ENCODE data around the gene GPR87. TPM values are rescaled to one million over a fixed set of nuclear protein-coding genes. Genes with fewer than 3 reads are reported as not detected.

GPR87 gene
- total RNA-seq, 3 donors from 2014 or later (not counting 1 experiment from before 2014, with no cell fraction given) = not detected

GRCh38 chr3:151318313-151318712 is 1.7 kb upstream of the GPR87 start:
- Histone ChIP-seq H3K27me3 (ENCODE audit: control insufficient read depth, insufficient read depth, low read length) (no peaks in the 10 kb centered on the region), H3K4me3 (ENCODE audit: low read length) (no peak overlapping the region), H3K36me3 (ENCODE audit: control insufficient read depth, insufficient read depth, low read length) (no peaks in the 10 kb centered on the region), H3K4me1 (ENCODE audit: control insufficient read depth, insufficient read depth, low read length) (no peaks in the 10 kb centered on the region), H3K9me3 (ENCODE audit: control insufficient read depth, insufficient read depth, low read length) (no peaks in the 10 kb centered on the region), H3K27ac (ENCODE audit: low read length) (no peak overlapping the region)
- no peak for DNase-seq
- no peak for ATAC-seq
- Mint-ChIP-seq H3K4me3 (no peak overlapping the region), H3K27me3 (ENCODE audit: low read depth in 2 of 2) (peaks cover 0 to 3% of the 10 kb centered on the region in 2 donors), H3K9me3 (no peaks in the 10 kb centered on the region), H3K27ac (no peak overlapping the region), H3K36me3 (no peaks in the 10 kb centered on the region), H3K4me1 (no peaks in the 10 kb centered on the region)
- TF ChIP-seq, protein P1, sequence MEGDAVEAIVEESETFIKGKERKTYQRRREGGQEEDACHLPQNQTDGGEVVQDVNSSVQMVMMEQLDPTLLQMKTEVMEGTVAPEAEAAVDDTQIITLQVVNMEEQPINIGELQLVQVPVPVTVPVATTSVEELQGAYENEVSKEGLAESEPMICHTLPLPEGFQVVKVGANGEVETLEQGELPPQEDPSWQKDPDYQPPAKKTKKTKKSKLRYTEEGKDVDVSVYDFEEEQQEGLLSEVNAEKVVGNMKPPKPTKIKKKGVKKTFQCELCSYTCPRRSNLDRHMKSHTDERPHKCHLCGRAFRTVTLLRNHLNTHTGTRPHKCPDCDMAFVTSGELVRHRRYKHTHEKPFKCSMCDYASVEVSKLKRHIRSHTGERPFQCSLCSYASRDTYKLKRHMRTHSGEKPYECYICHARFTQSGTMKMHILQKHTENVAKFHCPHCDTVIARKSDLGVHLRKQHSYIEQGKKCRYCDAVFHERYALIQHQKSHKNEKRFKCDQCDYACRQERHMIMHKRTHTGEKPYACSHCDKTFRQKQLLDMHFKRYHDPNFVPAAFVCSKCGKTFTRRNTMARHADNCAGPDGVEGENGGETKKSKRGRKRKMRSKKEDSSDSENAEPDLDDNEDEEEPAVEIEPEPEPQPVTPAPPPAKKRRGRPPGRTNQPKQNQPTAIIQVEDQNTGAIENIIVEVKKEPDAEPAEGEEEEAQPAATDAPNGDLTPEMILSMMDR (IDR thresholded peaks at IDR 0.05) = no peak
- intact Hi-C loops (cut with micrococcal nuclease) = no loop called here

GRCh38 chr3:151315846-151316245 is 774 bp downstream of the GPR87 start:
- no peaks in the 10 kb centered on the region for H3K9me3 ChIP-seq (ENCODE audit: control insufficient read depth, insufficient read depth, low read length)
- no peak overlapping the region for H3K27ac ChIP-seq (ENCODE audit: low read length)
- TF ChIP-seq, protein P1 (IDR thresholded peaks at IDR 0.05) = no peak
- DNase-seq = no peak
- H3K36me3 Mint-ChIP-seq = no peaks in the 10 kb centered on the region
- no peaks in the 10 kb centered on the region for H3K27me3 ChIP-seq (ENCODE audit: control insufficient read depth, insufficient read depth, low read length)
- no peak overlapping the region for H3K4me3 Mint-ChIP-seq
- H3K4me1 ChIP-seq (ENCODE audit: control insufficient read depth, insufficient read depth, low read length) = no peaks in the 10 kb centered on the region
- WGBS (ENCODE audit: insufficient coverage) = no CpG with 5 or more reads among the region's 2 CpGs
- no peaks in the 10 kb centered on the region for H3K9me3 Mint-ChIP-seq
- no peak overlapping the region for H3K4me3 ChIP-seq (ENCODE audit: low read length)
- no peak for ATAC-seq
- H3K4me1 Mint-ChIP-seq = no peaks in the 10 kb centered on the region
- H3K36me3 ChIP-seq (ENCODE audit: control insufficient read depth, insufficient read depth, low read length) = no peaks in the 10 kb centered on the region
- H3K27me3 Mint-ChIP-seq (ENCODE audit: low read depth in 2 of 2) = peaks cover 0 to under 1% of the 10 kb centered on the region in 2 donors
- intact Hi-C loops (cut with micrococcal nuclease) = no loop called here
- H3K27ac Mint-ChIP-seq = no peak overlapping the region

GRCh38 chr3:151315136-151315535 is 1.5 kb downstream of the GPR87 start:
- H3K27me3 ChIP-seq (ENCODE audit: control insufficient read depth, insufficient read depth, low read length) = no peaks in the 10 kb centered on the region
- WGBS (ENCODE audit: insufficient coverage) = no CpG with 5 or more reads among the region's 2 CpGs
- H3K9me3 ChIP-seq (ENCODE audit: control insufficient read depth, insufficient read depth, low read length) = no peaks in the 10 kb centered on the region
- H3K9me3 Mint-ChIP-seq = no peaks in the 10 kb centered on the region
- H3K27ac ChIP-seq (ENCODE audit: low read length) = no peak overlapping the region
- H3K4me1 Mint-ChIP-seq = no peaks in the 10 kb centered on the region
- no peak overlapping the region for H3K27ac Mint-ChIP-seq
- TF ChIP-seq, protein P1 (IDR thresholded peaks at IDR 0.05) = no peak
- no peaks in the 10 kb centered on the region for H3K4me1 ChIP-seq (ENCODE audit: control insufficient read depth, insufficient read depth, low read length)
- H3K36me3 ChIP-seq (ENCODE audit: control insufficient read depth, insufficient read depth, low read length) = no peaks in the 10 kb centered on the region
- no peak overlapping the region for H3K4me3 Mint-ChIP-seq
- no peak for ATAC-seq
- H3K4me3 ChIP-seq (ENCODE audit: low read length) = no peak overlapping the region
- DNase-seq = no peak
- no peaks in the 10 kb centered on the region for H3K36me3 Mint-ChIP-seq
- intact Hi-C loops (cut with micrococcal nuclease) = no loop called here
- H3K27me3 Mint-ChIP-seq (ENCODE audit: low read depth in 2 of 2) = no peaks in the 10 kb centered on the region

GRCh38 chr3:151314593-151314992 is 2.0 kb downstream of the GPR87 start:
- Histone ChIP-seq H3K27me3 (ENCODE audit: control insufficient read depth, insufficient read depth, low read length) (no peaks in the 10 kb centered on the region), H3K4me3 (ENCODE audit: low read length) (no peak overlapping the region), H3K4me1 (ENCODE audit: control insufficient read depth, insufficient read depth, low read length) (no peaks in the 10 kb centered on the region), H3K27ac (ENCODE audit: low read length) (no peak overlapping the region), H3K9me3 (ENCODE audit: control insufficient read depth, insufficient read depth, low read length) (no peaks in the 10 kb centered on the region), H3K36me3 (ENCODE audit: control insufficient read depth, insufficient read depth, low read length) (no peaks in the 10 kb centered on the region)
- Mint-ChIP-seq H3K27ac (no peak overlapping the region), H3K4me3 (no peak overlapping the region), H3K4me1 (no peaks in the 10 kb centered on the region), H3K27me3 (ENCODE audit: low read depth in 2 of 2) (no peaks in the 10 kb centered on the region), H3K36me3 (no peaks in the 10 kb centered on the region), H3K9me3 (no peaks in the 10 kb centered on the region)
- 87% methylated on average over 5 of the region's 5 CpGs for WGBS (ENCODE audit: insufficient coverage)
- ATAC-seq (no peak), DNase-seq (no peak)
- intact Hi-C loops (cut with micrococcal nuclease) = no loop called here
- TF ChIP-seq, protein P1 (IDR thresholded peaks at IDR 0.05) = no peak
